SK-N-SH (cell line): Measurements from ENCODE around the gene DNASE2B. TPM values are rescaled to one million over a fixed set of nuclear protein-coding genes. Genes with fewer than 3 reads are reported as not detected.

Source experiments
- CTCF ChIA-PET: fragments of 300-600, 350-600 bp; formaldehyde crosslinking; extraction: SDS; loops from one replicate; lab custom pipeline; 2021; lab: Yijun Ruan, JAX
- POLR2A ChIA-PET: fragments of 350-600 bp; sonication (Branson Sonifier 250); formaldehyde crosslinking; extraction: SDS; loops from one replicate; lab custom pipeline; 2020; ENCODE audit warnings: antibody characterized with exemption, inconsistent platforms; lab: Yijun Ruan, JAX
- DNase-seq: peaks from one replicate; pipeline ENCODE4 v3.0.0; 2012
- H2AFZ ChIP-seq: fragments of 200-600 bp; sonication (generic); 2 replicates; pipeline ENCODE4 v1.8.1; 2016; ENCODE audit warnings: antibody characterized with exemption, mild to moderate bottlenecking, low read depth
- H3F3A ChIP-seq: fragments of 200-600 bp; sonication (generic); replicated peaks from 2 replicates; pipeline ENCODE3; 2016; ENCODE audit warnings: antibody characterized with exemption, mild to moderate bottlenecking; ENCODE audit not compliant: insufficient read depth
- H3K27ac ChIP-seq, 2 experiments: fragments of 200-500 bp in 1 of 2; fragments of 200-600 bp in 1 of 2; sonication (Bioruptor generic) in 1 of 2; sonication (generic), shearing (Covaris generic) in 1 of 2; 2 replicates each; pipeline versions ENCODE4 v1.5.1 to v1.6.1; 2014 to 2016; ENCODE audit warnings: low read depth in 2 of 2, inconsistent platforms in 1 of 2, low read length in 1 of 2, mild to moderate bottlenecking in 1 of 2, mixed read lengths in 1 of 2
- H3K27me3 ChIP-seq: fragments of 200-600 bp; sonication (generic), shearing (Covaris generic); 2 replicates; pipeline ENCODE4 v1.6.1; 2016; ENCODE audit warnings: mixed run types; ENCODE audit not compliant: insufficient read depth
- H3K36me3 ChIP-seq, 2 experiments: fragments of 200-500 bp in 1 of 2; fragments of 200-600 bp in 1 of 2; sonication (Bioruptor generic) in 1 of 2; sonication (generic) in 1 of 2; replicated peaks in 1 of 2; 2 replicates each; pipeline versions ENCODE3 to v1.5.1; 2014 to 2016; ENCODE audit warnings: low read length in 1 of 2, mild to moderate bottlenecking in 1 of 2; ENCODE audit not compliant: insufficient read depth in 2 of 2, control insufficient read depth in 1 of 2
- H3K4me1 ChIP-seq, 2 experiments: fragments of 200-500 bp in 1 of 2; fragments of 200-600 bp in 1 of 2; sonication (Bioruptor generic) in 1 of 2; sonication (generic), shearing (Covaris generic) in 1 of 2; 2 replicates each; pipeline versions ENCODE4 v1.5.1 to v1.6.1; 2014 to 2016; ENCODE audit warnings: low read depth in 1 of 2, low read length in 1 of 2, mixed run types in 1 of 2; ENCODE audit not compliant: insufficient read depth in 2 of 2, control insufficient read depth in 1 of 2
- H3K4me2 ChIP-seq: fragments of 200-600 bp; sonication (generic), shearing (Covaris generic); 2 replicates; pipeline ENCODE4 v1.6.1; 2017; ENCODE audit warnings: mixed run types
- H3K4me3 ChIP-seq, 2 experiments: fragments of 200-500 bp in 1 of 2; fragments of 200-600 bp in 1 of 2; sonication (Bioruptor generic) in 1 of 2; sonication (generic), shearing (Covaris generic) in 1 of 2; 2 replicates each; pipeline versions ENCODE4 v1.5.1 to v1.8.1; 2014 to 2016; ENCODE audit warnings: low read depth in 2 of 2, inconsistent platforms in 1 of 2, low read length in 1 of 2, mild to moderate bottlenecking in 1 of 2, mixed read lengths in 1 of 2, moderate library complexity in 1 of 2
- H3K79me2 ChIP-seq: fragments of 200-600 bp; sonication (generic); 2 replicates; pipeline ENCODE4 v1.8.1; 2017; ENCODE audit warnings: mild to moderate bottlenecking; ENCODE audit not compliant: insufficient read depth
- H3K9ac ChIP-seq: fragments of 200-600 bp; sonication (generic); 2 replicates; pipeline ENCODE4 v1.6.1; 2017; ENCODE audit warnings: mixed run types
- H3K9me2 ChIP-seq: fragments of 200-600 bp; sonication (generic); 2 replicates; pipeline ENCODE4 v1.6.1; 2017; ENCODE audit warnings: mixed run types
- H3K9me3 ChIP-seq: fragments of 200-600 bp; sonication (generic); 2 replicates; pipeline ENCODE4 v1.6.1; 2017; ENCODE audit warnings: mixed run types, mild to moderate bottlenecking, moderate library complexity
- H4K20me1 ChIP-seq: fragments of 200-600 bp; sonication (generic); 2 replicates; pipeline ENCODE4 v1.6.1; 2017; ENCODE audit warnings: mild to moderate bottlenecking, mixed run types; ENCODE audit not compliant: insufficient read depth
- CHD2 ChIP-seq: fragments of 150-350 bp; IDR thresholded peaks from 2 replicates; pipeline ENCODE4 v1.6.1; 2018; ENCODE audit warnings: low read length; ENCODE audit not compliant: partially characterized antibody
- FOSL2 ChIP-seq: IDR thresholded peaks from 2 replicates; pipeline ENCODE4 v1.4.0; 2012; ENCODE audit warnings: low read depth, mild to moderate bottlenecking, moderate library complexity, borderline replicate concordance
- GATA2 ChIP-seq: sonication (generic); formaldehyde crosslinking; IDR thresholded peaks from 2 replicates; pipeline ENCODE4 v1.5.0; 2020; ENCODE audit warnings: mild to moderate bottlenecking, missing genetic modification reagents
- MEF2A ChIP-seq: IDR thresholded peaks from 2 replicates; pipeline ENCODE4 v1.4.0; 2012; ENCODE audit warnings: low read depth, borderline replicate concordance
- MXI1 ChIP-seq: IDR thresholded peaks from 2 replicates; pipeline ENCODE4 v1.6.1; 2012; ENCODE audit warnings: mild to moderate bottlenecking, low read depth, low read length, improper control_type of control experiment
- NFIC ChIP-seq: IDR thresholded peaks from 2 replicates; pipeline ENCODE4 v1.4.0; 2012; ENCODE audit warnings: borderline replicate concordance
- NRF1 ChIP-seq: IDR thresholded peaks from 2 replicates; pipeline ENCODE4 v1.6.1; 2012; ENCODE audit warnings: low read depth, mild to moderate bottlenecking, low read length
- POLR2AphosphoS5 ChIP-seq: IDR thresholded peaks from 2 replicates; pipeline ENCODE4 v1.6.1; 2012; ENCODE audit warnings: low read depth, low read length
- RXRA ChIP-seq: IDR thresholded peaks from 2 replicates; pipeline ENCODE4 v1.4.0; 2012; ENCODE audit warnings: low read depth, mild to moderate bottlenecking, borderline replicate concordance
- SMC3 ChIP-seq: IDR thresholded peaks from 2 replicates; pipeline ENCODE4 v1.6.1; 2012; ENCODE audit warnings: low read depth, low read length, improper control_type of control experiment
- TAF1 ChIP-seq: IDR thresholded peaks from 2 replicates; pipeline ENCODE4 v1.6.1; 2012; ENCODE audit warnings: low read depth, mild to moderate bottlenecking, low read length, moderate library complexity, borderline replicate concordance
- YY1 ChIP-seq: IDR thresholded peaks from 2 replicates; pipeline ENCODE4 v1.4.0; 2012; ENCODE audit warnings: low read depth, mild to moderate bottlenecking
- WGBS: methylation state at CpG from one replicate; pipeline ENCODE4 v1.1.6; 2017; ENCODE audit warnings: low lambda C conversion rate; 5-methylcytosine and 5-hydroxymethylcytosine counted together
- polyA plus RNA-seq, 3 experiments: library from polyadenylated mRNA; depleted of rRNA; stranded (reverse); fragments of >200 nt; gene quantifications; 2 replicates each; pipeline ENCODE4 v1.2.3, GENCODE V29; 2012
- TF ChIP-seq, protein P1 (sequence below): IDR thresholded peaks from 2 replicates; pipeline ENCODE4 v1.4.0; 2012; ENCODE audit warnings: low read depth, borderline replicate concordance
- TF ChIP-seq, protein P2 (sequence below): fragments of 150-350 bp; IDR thresholded peaks from 2 replicates; pipeline ENCODE4 v1.6.1; 2017; ENCODE audit warnings: antibody characterized with exemption, low read length, low read depth, borderline replicate concordance

The DNASE2B gene
- polyA plus RNA-seq, 1 of the 3 experiments (the other 2 are of a cell fraction) = 0.03 TPM

DNA sequence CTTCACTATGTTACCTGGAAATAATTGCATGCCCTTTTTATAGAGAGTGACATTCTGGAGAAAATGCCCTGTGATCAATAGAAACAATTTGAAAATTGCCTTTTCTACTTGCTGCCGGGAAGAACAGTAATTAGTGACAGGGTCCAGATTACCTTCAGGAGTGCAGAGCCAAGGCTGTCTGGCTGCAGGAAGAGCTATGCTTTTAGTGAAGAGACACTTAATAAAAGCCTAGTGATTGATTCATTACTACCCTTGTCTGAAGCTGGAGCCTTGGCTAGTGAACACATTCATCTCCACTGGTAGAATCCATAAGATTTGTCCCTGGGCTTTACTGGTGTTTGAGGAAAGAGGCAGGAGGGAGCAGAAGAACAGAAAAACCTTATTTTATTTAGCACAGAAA is 12.9 kb upstream of the DNASE2B start:
- POLR2A ChIA-PET = no interaction called here

DNA sequence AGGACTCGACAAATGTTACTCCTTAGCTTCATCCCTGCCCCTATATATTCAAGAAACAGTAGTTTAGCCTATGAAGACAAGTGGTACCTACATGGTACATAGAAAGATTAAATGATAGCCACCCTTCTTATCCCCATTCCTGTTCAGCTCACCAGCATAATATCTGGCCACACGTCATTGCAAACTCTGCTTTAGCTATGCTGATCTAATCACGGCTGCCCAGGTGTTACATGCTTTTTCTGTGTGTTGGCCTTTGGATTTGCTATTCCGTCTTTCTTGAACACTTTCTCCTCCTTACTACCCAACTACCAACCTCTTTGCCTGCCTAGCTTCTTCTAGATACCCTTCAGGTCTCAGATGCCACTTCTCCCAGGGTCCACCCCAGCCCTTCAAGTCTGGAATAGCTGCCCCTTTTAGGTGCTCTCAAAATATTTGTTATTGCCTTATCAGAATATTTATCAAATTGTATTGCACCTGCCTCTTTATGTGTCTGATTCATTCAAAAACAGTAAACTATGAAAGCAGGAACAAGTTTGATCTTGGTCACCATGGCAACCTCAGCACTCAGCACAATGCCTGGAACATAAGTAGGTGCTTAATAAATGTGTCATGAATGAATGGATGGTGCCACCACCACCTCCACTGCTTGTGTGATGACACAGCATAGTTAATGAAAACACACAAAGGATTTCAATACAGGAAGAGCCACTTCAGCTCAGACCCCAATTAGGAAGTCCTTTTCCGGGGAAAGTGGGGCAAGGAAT is 11.4 kb upstream of the DNASE2B start:
- no peaks in the 10 kb centered on the region for H3K79me2 ChIP-seq
- H3K4me1 ChIP-seq = peaks cover 0 to 3% of the 10 kb centered on the region in 2 experiments; a peak in 2 of 4 replicates
- TF ChIP-seq, protein P1, sequence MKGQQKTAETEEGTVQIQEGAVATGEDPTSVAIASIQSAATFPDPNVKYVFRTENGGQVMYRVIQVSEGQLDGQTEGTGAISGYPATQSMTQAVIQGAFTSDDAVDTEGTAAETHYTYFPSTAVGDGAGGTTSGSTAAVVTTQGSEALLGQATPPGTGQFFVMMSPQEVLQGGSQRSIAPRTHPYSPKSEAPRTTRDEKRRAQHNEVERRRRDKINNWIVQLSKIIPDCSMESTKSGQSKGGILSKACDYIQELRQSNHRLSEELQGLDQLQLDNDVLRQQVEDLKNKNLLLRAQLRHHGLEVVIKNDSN = no peak
- TF ChIP-seq SMC3 = no peak
- no peak for TF ChIP-seq RXRA
- TF ChIP-seq, protein P2, sequence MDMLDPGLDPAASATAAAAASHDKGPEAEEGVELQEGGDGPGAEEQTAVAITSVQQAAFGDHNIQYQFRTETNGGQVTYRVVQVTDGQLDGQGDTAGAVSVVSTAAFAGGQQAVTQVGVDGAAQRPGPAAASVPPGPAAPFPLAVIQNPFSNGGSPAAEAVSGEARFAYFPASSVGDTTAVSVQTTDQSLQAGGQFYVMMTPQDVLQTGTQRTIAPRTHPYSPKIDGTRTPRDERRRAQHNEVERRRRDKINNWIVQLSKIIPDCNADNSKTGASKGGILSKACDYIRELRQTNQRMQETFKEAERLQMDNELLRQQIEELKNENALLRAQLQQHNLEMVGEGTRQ = no peak
- no peak for TF ChIP-seq NRF1
- no peak for TF ChIP-seq MEF2A
- no peaks in the 10 kb centered on the region for H3K9me3 ChIP-seq
- H3K4me2 ChIP-seq = no peak overlapping the region
- no peak for DNase-seq
- no peak overlapping the region for H3K9ac ChIP-seq
- H3K27me3 ChIP-seq = no peaks in the 10 kb centered on the region
- CTCF ChIA-PET = no interaction called here
- H3K4me3 ChIP-seq = no peak overlapping the region
- no peaks in the 10 kb centered on the region for H3F3A ChIP-seq
- 81% methylated on average over 5 of the region's 5 CpGs for WGBS
- no peak overlapping the region for H2AFZ ChIP-seq
- POLR2A ChIA-PET = interaction anchor here (0.6 kb wide), 1 partner anchor 392 kb away, joined by 4 read pairs; no protein-coding TSS in a partner anchor
- no peaks in the 10 kb centered on the region for H3K9me2 ChIP-seq
- H4K20me1 ChIP-seq = no peaks in the 10 kb centered on the region
- no peaks in the 10 kb centered on the region for H3K36me3 ChIP-seq
- no peak overlapping the region for H3K27ac ChIP-seq

More for the DNA sequence above, 12.9 kb upstream of the DNASE2B start:
- H3K4me1 ChIP-seq = peaks cover 0 to 3% of the 10 kb centered on the region in 2 experiments; a peak in 2 of 4 replicates
- no peaks in the 10 kb centered on the region for H3K9me3 ChIP-seq
- H3K9me2 ChIP-seq = no peaks in the 10 kb centered on the region
- no peak overlapping the region for H3K27ac ChIP-seq
- H3F3A ChIP-seq = no peaks in the 10 kb centered on the region
- WGBS = 61% methylated on average over 1 of the region's 1 CpG
- CTCF ChIA-PET = no interaction called here
- H4K20me1 ChIP-seq = no peaks in the 10 kb centered on the region
- no peaks in the 10 kb centered on the region for H3K36me3 ChIP-seq
- H2AFZ ChIP-seq = no peak overlapping the region
- DNase-seq = no peak
- no peak overlapping the region for H3K4me2 ChIP-seq
- TF ChIP-seq TAF1 (no peak), SMC3 (no peak), CHD2 (no peak), FOSL2 (no peak), POLR2AphosphoS5 (no peak), YY1 (no peak), MXI1 (no peak), NFIC (no peak), GATA2 (CRISPR knock-in tag) (no peak)
- TF ChIP-seq, protein P2 = no peak
- TF ChIP-seq, protein P1 = no peak
- no peak overlapping the region for H3K9ac ChIP-seq
- no peaks in the 10 kb centered on the region for H3K79me2 ChIP-seq
- H3K4me3 ChIP-seq = no peak overlapping the region
- H3K27me3 ChIP-seq = no peaks in the 10 kb centered on the region
